Endothelial cell of umbilical vein (primary cell): ENCODE results near the gene HAUS3. TPM values are rescaled to one million over a fixed set of nuclear protein-coding genes. Genes with fewer than 3 reads are reported as not detected.

Experiments
- BruUV-seq: library from RNA; stranded (reverse); fragments of 400-500 nt; replicated peaks from 2 replicates; lab custom pipeline; 2021; lab: Mats Ljungman, UMichigan
- CTCF ChIA-PET: fragments of 300-600, 350-600 bp; sonication (Branson Sonifier 250); formaldehyde crosslinking; loops from one replicate; lab custom pipeline; 2021; ENCODE audit warnings: antibody characterized with exemption, inconsistent platforms; lab: Charles Lee
- POLR2A ChIA-PET: fragments of 300-600, 350-600 bp; sonication (Branson Sonifier 250); formaldehyde crosslinking; loops from one replicate; lab custom pipeline; 2021; ENCODE audit warnings: antibody characterized with exemption, inconsistent platforms; lab: Charles Lee
- DNase-seq: peaks from one replicate; pipeline ENCODE4 v3.0.0-alpha.2; 2011; ENCODE audit warnings: low read depth, low spot score
- FAIRE-seq: peaks from 2 replicates; lab custom pipeline; 2011; peaks lifted over from hg19 to GRCh38; lab: Jason Lieb, UNC
- H2AFZ ChIP-seq: 2 replicates; pipeline ENCODE4 v1.6.0; 2012; ENCODE audit warnings: low read depth, low read length, control low read depth, inconsistent platforms
- H3K27ac ChIP-seq: 2 replicates; pipeline ENCODE4 v1.5.1; 2011; ENCODE audit warnings: low read depth, mild to moderate bottlenecking, control low read depth, low read length, moderate library complexity; ENCODE audit not compliant: insufficient read depth
- H3K27me3 ChIP-seq, 2 experiments: 2 replicates each; pipeline versions ENCODE4 v1.6.0 to v1.6.1; 2011; ENCODE audit warnings: low read length in 2 of 2, mixed read lengths in 1 of 2; ENCODE audit not compliant: control insufficient read depth in 2 of 2, insufficient read depth in 2 of 2
- H3K36me3 ChIP-seq, 2 experiments: 2 replicates in 1 of 2; 3 replicates in 1 of 2; pipeline ENCODE4 v1.5.1; 2011; ENCODE audit warnings: low read length in 2 of 2, mild to moderate bottlenecking in 1 of 2, moderate library complexity in 1 of 2; ENCODE audit not compliant: control insufficient read depth in 2 of 2, insufficient read depth in 2 of 2; ENCODE audit errors: extremely low read depth in 1 of 2
- H3K4me1 ChIP-seq: 3 replicates; pipeline ENCODE4 v1.5.1; 2011; ENCODE audit warnings: mild to moderate bottlenecking, low read length; ENCODE audit not compliant: control insufficient read depth, insufficient read depth; ENCODE audit errors: extremely low read depth
- H3K4me2 ChIP-seq: 2 replicates; pipeline ENCODE4 v1.6.1; 2011; ENCODE audit warnings: low read length, control low read depth, mixed read lengths; ENCODE audit not compliant: insufficient read depth
- H3K4me3 ChIP-seq, 3 experiments: fragments of 200-600 bp in 1 of 3; sonication (generic), shearing (Covaris generic) in 1 of 3; replicated peaks in 1 of 3; 2 replicates each; pipeline ENCODE4 v1.5.1; 2011 to 2016; ENCODE audit warnings: control low read depth in 3 of 3, low read length in 3 of 3, mild to moderate bottlenecking in 2 of 3, inconsistent platforms in 1 of 3, low read depth in 1 of 3, moderate library complexity in 1 of 3; ENCODE audit not compliant: insufficient read depth in 1 of 3
- H3K79me2 ChIP-seq: 2 replicates; pipeline ENCODE4 v1.6.0; 2012; ENCODE audit warnings: low read length, inconsistent platforms; ENCODE audit not compliant: control insufficient read depth, insufficient read depth
- H3K9ac ChIP-seq: replicated peaks from 2 replicates; pipeline ENCODE3; 2011; ENCODE audit warnings: low read length, control low read depth; ENCODE audit not compliant: insufficient read depth; ENCODE audit errors: extremely low read depth
- H3K9me1 ChIP-seq: replicated peaks from 3 replicates; pipeline ENCODE4 v1.6.0; 2011; ENCODE audit warnings: mild to moderate bottlenecking, low read length; ENCODE audit not compliant: control insufficient read depth, insufficient read depth; ENCODE audit errors: extremely low read depth
- H3K9me3 ChIP-seq: replicated peaks from 2 replicates; pipeline ENCODE4 v1.5.1; 2012; ENCODE audit warnings: low read length, inconsistent platforms; ENCODE audit not compliant: control insufficient read depth, insufficient read depth
- H4K20me1 ChIP-seq: replicated peaks from 2 replicates; pipeline ENCODE3; 2011; ENCODE audit warnings: mild to moderate bottlenecking, low read length; ENCODE audit not compliant: control insufficient read depth, insufficient read depth; ENCODE audit errors: extremely low read depth
- EZH2 ChIP-seq: IDR thresholded peaks from 2 replicates; pipeline ENCODE4 v1.6.1; 2012; ENCODE audit warnings: borderline replicate concordance, low read depth, mild to moderate bottlenecking, moderate library complexity, low read length, inconsistent platforms; ENCODE audit not compliant: severe bottlenecking
- FOS ChIP-seq: IDR thresholded peaks from 2 replicates; pipeline ENCODE4 v1.6.1; 2011; ENCODE audit warnings: mild to moderate bottlenecking, low read length, moderate library complexity, borderline replicate concordance; ENCODE audit not compliant: insufficient read depth
- MAX ChIP-seq: IDR thresholded peaks from 2 replicates; pipeline ENCODE4 v1.6.1; 2011; ENCODE audit not compliant: insufficient read depth, insufficient read length
- POLR2A ChIP-seq: IDR thresholded peaks from 2 replicates; pipeline ENCODE4 v1.6.1; 2012; ENCODE audit warnings: low read depth, mild to moderate bottlenecking, control low read depth, low read length
- dilution Hi-C: fragments of 300-500 bp; cut with MboI; formaldehyde crosslinking; loops from one replicate; pipeline ENCODE4 v1.15.0; 2019; ENCODE audit warnings: low sequenced_read_pairs; ENCODE audit not compliant: extremely low pct_ligation_motif_present
- intact Hi-C: fragments of 100-400 bp; cut with micrococcal nuclease; formaldehyde crosslinking; loops from one replicate; pipeline ENCODE4 v1.10.0; 2022
- polyA plus RNA-seq, 4 experiments: library from polyadenylated mRNA; depleted of rRNA in 3 of 4; stranded (reverse) in 3 of 4; unstranded in 1 of 4; fragments of >200 nt; gene quantifications; 2 replicates each; pipeline versions ENCODE4 v1.2.1 to v1.2.3, GENCODE V29; 2011 to 2012; ENCODE audit warnings: missing spikeins in 1 of 4
- total RNA-seq: library from RNA; stranded (reverse); gene quantifications from 2 replicates; pipeline ENCODE4 v1.2.3, GENCODE V29; 2021
- TF ChIP-seq, protein P1 (sequence below), 2 donors: IDR thresholded peaks; 1 replicate in 1 of 2; 2 replicates in 1 of 2; pipeline ENCODE4 v1.5.1; 2011; ENCODE audit warnings: low read length in 2 of 2, mild to moderate bottlenecking in 2 of 2, moderate library complexity in 2 of 2, control low read depth in 1 of 2, inconsistent platforms in 1 of 2, low read depth in 1 of 2; ENCODE audit not compliant: insufficient read depth in 1 of 2; ENCODE audit errors: extremely low read depth in 1 of 2

HAUS3 gene
- total and polyA plus RNA-seq, 2 donors (not counting 3 experiments of a cell fraction or from before 2014, with no cell fraction given) = 4.4 to 15.9 TPM

DNA sequence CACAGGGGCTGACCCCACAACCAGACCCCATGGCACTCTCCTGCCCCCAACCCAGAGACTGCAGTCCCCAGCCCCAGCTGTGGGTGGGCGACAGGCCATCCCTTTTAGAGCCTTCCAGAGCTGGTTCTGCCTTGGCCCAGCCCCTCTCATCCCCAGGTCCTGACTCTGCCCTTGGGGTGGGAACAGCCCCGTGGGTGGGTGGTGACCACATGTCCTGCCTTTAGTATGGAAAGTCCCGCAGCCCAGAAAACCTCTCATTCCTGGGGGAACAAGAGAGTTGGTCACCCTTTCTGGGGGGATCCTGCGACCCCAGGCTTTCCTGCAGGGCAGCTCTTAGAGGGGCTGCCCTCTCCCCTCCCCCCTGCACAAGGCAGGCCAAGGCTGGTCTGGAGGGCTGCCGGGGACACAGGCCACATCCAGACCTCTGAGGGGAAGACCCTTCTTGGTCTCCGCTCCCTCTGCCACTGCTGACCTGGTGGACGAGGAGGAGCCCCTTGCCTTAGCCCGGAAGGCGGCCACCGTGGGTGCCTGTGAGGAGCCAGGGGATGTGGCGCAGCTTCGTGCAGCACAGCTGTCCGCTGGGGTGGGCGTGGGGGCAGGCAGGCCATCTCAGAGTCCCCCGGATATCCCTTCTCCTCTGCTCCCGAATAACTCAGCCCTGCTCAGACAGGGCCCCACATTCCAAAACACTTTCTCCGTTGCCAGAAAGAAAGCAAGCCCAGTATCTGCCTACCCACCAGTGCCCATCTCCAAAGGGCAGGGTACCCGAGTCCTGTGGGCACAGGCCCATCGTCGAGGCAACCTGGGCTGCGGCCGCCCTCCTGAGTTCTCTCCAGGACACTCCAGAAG is 26.7 kb upstream of the HAUS3 start:
- Histone ChIP-seq H2AFZ (no peak overlapping the region), H3K27me3 (no peaks in the 10 kb centered on the region), H3K4me3 (no peak overlapping the region), H3K9me3 (no peaks in the 10 kb centered on the region), H3K9me1 (no peaks in the 10 kb centered on the region), H3K9ac (no peak overlapping the region), H3K36me3 (no peaks in the 10 kb centered on the region), H3K4me2 (no peak overlapping the region), H3K27ac (no peak overlapping the region), H3K79me2 (no peaks in the 10 kb centered on the region), H3K4me1 (no peaks in the 10 kb centered on the region), H4K20me1 (no peaks in the 10 kb centered on the region)
- POLR2A ChIA-PET = no interaction called here
- no TSS peak for BruUV-seq
- FAIRE-seq (no peak), DNase-seq (no peak)
- TF ChIP-seq, protein P1, sequence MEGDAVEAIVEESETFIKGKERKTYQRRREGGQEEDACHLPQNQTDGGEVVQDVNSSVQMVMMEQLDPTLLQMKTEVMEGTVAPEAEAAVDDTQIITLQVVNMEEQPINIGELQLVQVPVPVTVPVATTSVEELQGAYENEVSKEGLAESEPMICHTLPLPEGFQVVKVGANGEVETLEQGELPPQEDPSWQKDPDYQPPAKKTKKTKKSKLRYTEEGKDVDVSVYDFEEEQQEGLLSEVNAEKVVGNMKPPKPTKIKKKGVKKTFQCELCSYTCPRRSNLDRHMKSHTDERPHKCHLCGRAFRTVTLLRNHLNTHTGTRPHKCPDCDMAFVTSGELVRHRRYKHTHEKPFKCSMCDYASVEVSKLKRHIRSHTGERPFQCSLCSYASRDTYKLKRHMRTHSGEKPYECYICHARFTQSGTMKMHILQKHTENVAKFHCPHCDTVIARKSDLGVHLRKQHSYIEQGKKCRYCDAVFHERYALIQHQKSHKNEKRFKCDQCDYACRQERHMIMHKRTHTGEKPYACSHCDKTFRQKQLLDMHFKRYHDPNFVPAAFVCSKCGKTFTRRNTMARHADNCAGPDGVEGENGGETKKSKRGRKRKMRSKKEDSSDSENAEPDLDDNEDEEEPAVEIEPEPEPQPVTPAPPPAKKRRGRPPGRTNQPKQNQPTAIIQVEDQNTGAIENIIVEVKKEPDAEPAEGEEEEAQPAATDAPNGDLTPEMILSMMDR (IDR thresholded peaks at IDR 0.05; ENCODE audit: extremely low read depth in 1 of 2, insufficient read depth in 1 of 2, low read depth in 1 of 2, low read length in 2 of 2) = no peak
- TF ChIP-seq MAX (no peak), EZH2 (no peak), FOS (no peak), POLR2A (no peak)
- CTCF ChIA-PET = no interaction called here
- intact Hi-C loops (no loop called here), dilution Hi-C loops (no loop called here)
